GM12878 (cell line): Measurements from ENCODE around the gene NAA60. TPM values are rescaled to one million over a fixed set of nuclear protein-coding genes. Genes with fewer than 3 reads are reported as not detected.

Source experiments
- ATF2 ChIP-seq: IDR thresholded peaks from 2 replicates; pipeline ENCODE4 v1.6.1; 2012; ENCODE audit warnings: low read length, inconsistent platforms
- BMI1 ChIP-seq: fragments of 450-650 bp; IDR thresholded peaks from 2 replicates; pipeline ENCODE4 v1.6.1; 2016; ENCODE audit warnings: mild to moderate bottlenecking, moderate library complexity, borderline replicate concordance
- CBFB ChIP-seq: IDR thresholded peaks from 2 replicates; pipeline ENCODE4 v1.6.1; 2016; ENCODE audit warnings: antibody characterized with exemption, low read depth
- CBX3 ChIP-seq: fragments of 200-600 bp; sonication (generic); IDR thresholded peaks from 2 replicates; pipeline ENCODE4 v1.6.1; 2016; ENCODE audit warnings: low read depth, borderline replicate concordance
- DPF2 ChIP-seq: fragments of 450-650 bp; IDR thresholded peaks from 2 replicates; pipeline ENCODE4 v1.6.1; 2017; ENCODE audit warnings: mild to moderate bottlenecking
- EED ChIP-seq: sonication (generic); IDR thresholded peaks from 2 replicates; pipeline ENCODE4 v1.6.1; 2016; ENCODE audit warnings: antibody characterized with exemption, low read depth
- FOXK2 ChIP-seq: fragments of 450-650 bp; IDR thresholded peaks from 2 replicates; pipeline ENCODE4 v1.6.1; 2017; ENCODE audit warnings: mild to moderate bottlenecking, moderate library complexity
- IKZF2 ChIP-seq, 2 experiments: fragments of 450-650 bp; IDR thresholded peaks; 2 replicates each; pipeline ENCODE4 v1.6.1; 2017; ENCODE audit warnings: mild to moderate bottlenecking in 2 of 2, moderate library complexity in 2 of 2
- JUND ChIP-seq: IDR thresholded peaks from 2 replicates; pipeline ENCODE4 v1.6.1; 2012; ENCODE audit warnings: low read depth, mild to moderate bottlenecking, low read length, improper control_type of control experiment, moderate library complexity
- KAT2A ChIP-seq: conservative IDR thresholded peaks from 2 replicates; pipeline ENCODE4 v1.6.1; 2011; ENCODE audit warnings: low read depth, low read length; ENCODE audit not compliant: control insufficient read depth
- MEF2A ChIP-seq: IDR thresholded peaks from 2 replicates; pipeline ENCODE4 v1.6.1; 2011; ENCODE audit warnings: low read depth, mild to moderate bottlenecking, low read length, moderate library complexity; ENCODE audit not compliant: insufficient read depth
- MEF2B ChIP-seq: fragments of 450-650 bp; IDR thresholded peaks from 2 replicates; pipeline ENCODE4 v1.6.1; 2018; ENCODE audit warnings: mild to moderate bottlenecking, moderate library complexity; ENCODE audit not compliant: partially characterized antibody, poor library complexity, severe bottlenecking
- MLLT1 ChIP-seq: fragments of 450-650 bp; IDR thresholded peaks from 2 replicates; pipeline ENCODE4 v1.6.1; 2016; ENCODE audit warnings: mild to moderate bottlenecking
- MTA2 ChIP-seq: fragments of 450-650 bp; IDR thresholded peaks from 2 replicates; pipeline ENCODE4 v1.6.1; 2016; ENCODE audit warnings: low read depth, mild to moderate bottlenecking, moderate library complexity
- MYC ChIP-seq: IDR thresholded peaks from 2 replicates; pipeline ENCODE4 v1.6.1; 2011; ENCODE audit warnings: mild to moderate bottlenecking, low read length, moderate library complexity, inconsistent platforms; ENCODE audit not compliant: insufficient read depth, insufficient replicate concordance, insufficient read length, severe bottlenecking
- NFYA ChIP-seq: IDR thresholded peaks from 2 replicates; pipeline ENCODE4 v1.6.1; 2011; ENCODE audit warnings: low read depth, mild to moderate bottlenecking, low read length, improper control_type of control experiment, borderline replicate concordance
- NRF1 ChIP-seq: conservative IDR thresholded peaks from 2 replicates; pipeline ENCODE4 v1.6.1; 2011; ENCODE audit warnings: mild to moderate bottlenecking, low read depth, low read length, improper control_type of control experiment
- PAX5 ChIP-seq: IDR thresholded peaks from 2 replicates; pipeline ENCODE4 v1.6.1; 2011; ENCODE audit warnings: low read depth, low read length, borderline replicate concordance
- PKNOX1 ChIP-seq: fragments of 450-650 bp; IDR thresholded peaks from 2 replicates; pipeline ENCODE4 v1.6.1; 2016; ENCODE audit warnings: mild to moderate bottlenecking
- POLR2AphosphoS5 ChIP-seq: IDR thresholded peaks from 2 replicates; pipeline ENCODE4 v1.6.1; 2011; ENCODE audit warnings: mild to moderate bottlenecking, low read length, inconsistent platforms
- POU2F2 ChIP-seq: IDR thresholded peaks from 3 replicates; pipeline ENCODE4 v1.6.1; 2011; ENCODE audit warnings: low read depth, mild to moderate bottlenecking, low read length, borderline replicate concordance
- SMAD1 ChIP-seq: fragments of 450-650 bp; IDR thresholded peaks from 2 replicates; pipeline ENCODE4 v1.6.1; 2018; ENCODE audit warnings: mild to moderate bottlenecking, low read depth; ENCODE audit not compliant: partially characterized antibody
- SMAD5 ChIP-seq: IDR thresholded peaks from 2 replicates; pipeline ENCODE4 v1.6.1; 2016; ENCODE audit warnings: antibody characterized with exemption, low read depth
- SREBF2 ChIP-seq: IDR thresholded peaks from 2 replicates; pipeline ENCODE4 v1.6.1; 2012; ENCODE audit warnings: mild to moderate bottlenecking, low read length
- ZNF384 ChIP-seq: IDR thresholded peaks from 2 replicates; pipeline ENCODE4 v1.6.1; 2012; ENCODE audit warnings: low read depth, mild to moderate bottlenecking, low read length, improper control_type of control experiment, borderline replicate concordance
- ZZZ3 ChIP-seq: IDR thresholded peaks from 2 replicates; pipeline ENCODE4 v1.6.1; 2011; ENCODE audit warnings: low read depth; ENCODE audit not compliant: control insufficient read depth, insufficient read length
- polyA plus RNA-seq, 11 experiments: library from polyadenylated mRNA; depleted of rRNA in 4 of 11; unstranded in 6 of 11; stranded (reverse) in 5 of 11; fragments of >200 nt; fragmentation: Nextera tagmentation in 4 of 11; fragmentation: Illumina TruSeq in 1 of 11; extraction: Ambion mirVana in 4 of 11; extraction: Trizol in 1 of 11; gene quantifications; 1 replicate in 1 of 11; 2 replicates in 10 of 11; pipeline versions ENCODE4 v1.2.1 to v1.2.3, GENCODE V29; 2011 to 2016; ENCODE audit warnings: inconsistent platforms in 2 of 11, missing spikeins in 2 of 11, low read depth in 1 of 11
- total RNA-seq, 4 experiments: library from RNA; depleted of rRNA in 3 of 4; stranded (reverse); fragments of >200 nt in 3 of 4; fragmentation: Illumina TruSeq in 1 of 4; extraction: Trizol in 1 of 4; gene quantifications; 2 replicates each; pipeline versions ENCODE4 v1.2.1 to v1.2.3, GENCODE V29; 2013 to 2021
- TF ChIP-seq, protein P1 (sequence below): IDR thresholded peaks from 2 replicates; pipeline ENCODE4 v1.6.1; 2011; ENCODE audit warnings: low read depth, low read length, improper control_type of control experiment, borderline replicate concordance

NAA60 gene
- total and polyA plus RNA-seq, 10 of the 15 experiments (the other 5 are each of a cell fraction or from before 2014, with no cell fraction given): 6.2 to 43.1 (median 34.6) TPM

DNA sequence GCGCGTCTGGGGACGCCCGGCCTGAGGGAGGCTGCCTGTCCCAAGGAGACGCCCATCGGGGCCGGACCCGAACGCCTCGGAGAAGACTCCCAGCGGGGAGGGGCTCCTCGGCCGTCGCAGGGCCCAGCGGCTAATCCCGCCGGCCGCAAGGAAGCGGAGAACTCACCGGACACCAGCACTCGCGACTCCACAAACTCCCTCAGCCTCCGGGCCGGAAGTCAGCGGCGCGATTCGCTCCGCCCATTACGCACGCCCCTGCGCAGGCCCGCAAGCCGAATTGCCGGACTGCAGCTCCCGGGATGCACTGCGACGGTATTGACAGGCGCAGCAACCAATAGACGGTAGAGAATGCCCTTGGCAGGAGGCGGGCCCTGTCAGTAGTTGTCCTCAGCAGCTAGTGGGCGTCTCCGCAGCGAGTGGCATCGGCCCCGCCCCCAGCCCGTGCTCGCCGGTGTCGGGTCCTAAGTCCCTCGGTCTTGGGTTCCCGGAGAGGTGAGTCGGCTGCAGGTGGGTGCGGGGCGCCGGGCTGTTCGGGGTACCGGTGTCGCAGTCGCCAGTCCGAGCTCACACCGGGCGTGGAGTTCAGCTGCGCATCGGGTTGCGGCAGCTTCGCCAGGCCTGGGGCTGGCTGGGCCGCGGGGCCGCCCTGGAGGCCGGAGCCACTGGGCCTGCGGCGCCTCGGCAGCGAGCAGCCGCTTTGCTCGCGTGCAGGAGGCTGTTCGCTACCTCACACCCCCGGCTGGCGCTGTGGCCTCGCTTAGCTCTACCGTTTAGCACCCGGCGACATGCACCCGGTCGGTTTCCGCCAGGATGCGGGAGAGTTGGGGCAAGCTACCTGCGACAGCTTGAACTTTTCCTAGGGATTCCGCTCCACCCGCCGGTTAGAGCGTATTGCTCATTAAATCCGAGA, 42.4 kb upstream of the NAA60 start, which contains the start of the genes ZNF174 and ZSCAN32 (continued):
- TF ChIP-seq MYC: no peak
- no peak for TF ChIP-seq MTA2
- TF ChIP-seq NFYA: no peak
- no peak for TF ChIP-seq ZZZ3
- TF ChIP-seq EED: 0 out of 2 replicates have a peak, but pooled peaks have one; percentile 28
- TF ChIP-seq CBX3: no peak
- TF ChIP-seq BMI1: no peak
- TF ChIP-seq POLR2AphosphoS5: peak; percentile 89
- TF ChIP-seq DPF2: peak; percentile 99
- TF ChIP-seq, protein P1, sequence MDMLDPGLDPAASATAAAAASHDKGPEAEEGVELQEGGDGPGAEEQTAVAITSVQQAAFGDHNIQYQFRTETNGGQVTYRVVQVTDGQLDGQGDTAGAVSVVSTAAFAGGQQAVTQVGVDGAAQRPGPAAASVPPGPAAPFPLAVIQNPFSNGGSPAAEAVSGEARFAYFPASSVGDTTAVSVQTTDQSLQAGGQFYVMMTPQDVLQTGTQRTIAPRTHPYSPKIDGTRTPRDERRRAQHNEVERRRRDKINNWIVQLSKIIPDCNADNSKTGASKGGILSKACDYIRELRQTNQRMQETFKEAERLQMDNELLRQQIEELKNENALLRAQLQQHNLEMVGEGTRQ: no peak
- no peak for TF ChIP-seq ATF2
- no peak for TF ChIP-seq SREBF2
- no peak for TF ChIP-seq KAT2A
- no peak for TF ChIP-seq MEF2A
- no peak for TF ChIP-seq JUND
- TF ChIP-seq PAX5: no peak
- peak; percentile 55; the same call in 1 of the 2 replicates for TF ChIP-seq MLLT1
- peak; percentile 29; the same call in 1 of the 3 replicates for TF ChIP-seq POU2F2
- TF ChIP-seq SMAD5: peak; percentile 64; the same call in 1 of the 2 replicates
- TF ChIP-seq NRF1: peak; percentile 91
- TF ChIP-seq CBFB: peak; percentile 54; the same call in 1 of the 2 replicates
- peak; percentile 100 for TF ChIP-seq PKNOX1
- TF ChIP-seq FOXK2: peak; percentile 42; the same call in 1 of the 2 replicates
- TF ChIP-seq ZNF384: no peak
- TF ChIP-seq MEF2B: no peak
- no peak for TF ChIP-seq IKZF2 (IDR thresholded peaks at IDR 0.05)
- no peak for TF ChIP-seq SMAD1
